GM06990 (cell line): Measurements from ENCODE around the gene ATP4A.
"Not testable (repeated sequence)": the region's sequence is repeated elsewhere in the genome, so short reads cannot be mapped to it uniquely, and the experiment has no call there.

ENCODE experiments used
- DNase-seq: peaks from one replicate; pipeline ENCODE4 v3.0.0-alpha.2; 2011; ENCODE audit not compliant: insufficient read length; ENCODE audit errors: extremely low read depth
- H3K27me3 ChIP-seq: replicated peaks from 2 replicates; pipeline ENCODE4 v1.6.0; 2011; ENCODE audit warnings: low read length; ENCODE audit not compliant: control insufficient read depth, insufficient read depth
- H3K36me3 ChIP-seq: 2 replicates; pipeline ENCODE4 v1.5.1; 2011; ENCODE audit warnings: low read length; ENCODE audit not compliant: control insufficient read depth, insufficient read depth
- H3K4me3 ChIP-seq: replicated peaks from 2 replicates; pipeline ENCODE4 v1.5.1; 2011; ENCODE audit warnings: low read depth, mild to moderate bottlenecking, control low read depth, low read length
- CTCF ChIP-seq: IDR thresholded peaks from 2 replicates; pipeline ENCODE4 v1.5.1; 2011; ENCODE audit warnings: low read length, control low read depth, mild to moderate bottlenecking, inconsistent platforms; ENCODE audit not compliant: insufficient read depth, poor library complexity, severe bottlenecking

ATP4A gene

GRCh38 chr19:35607661-35608060 lies 44.2 kb upstream of the ATP4A start:
- no peak for TF ChIP-seq CTCF

GRCh38 chr19:35607170-35607569 lies 43.7 kb upstream of the ATP4A start:
- H3K4me3 ChIP-seq, H3K27me3 ChIP-seq, H3K36me3 ChIP-seq, DNase-seq: not testable (repeated sequence)

More at GRCh38 chr19:35607661-35608060, 44.2 kb upstream of the ATP4A start:
- Histone ChIP-seq H3K4me3 (no peak overlapping the region), H3K27me3 (no peaks in the 10 kb centered on the region), H3K36me3 (no peaks in the 10 kb centered on the region)
- no peak for DNase-seq

- not testable (repeated sequence) for H3K27me3 ChIP-seq, H3K36me3 ChIP-seq, H3K4me3 ChIP-seq, DNase-seq
Measured at GRCh38 chr19:35604436-35604835, 41.0 kb upstream of the ATP4A start.

GRCh38 chr19:35601971-35602370 lies 38.5 kb upstream of the ATP4A start:
- no peak for TF ChIP-seq CTCF
- DNase-seq, result no peak
- Histone ChIP-seq H3K27me3 (no peaks in the 10 kb centered on the region), H3K36me3 (no peaks in the 10 kb centered on the region), H3K4me3 (no peak overlapping the region)

GRCh38 chr19:35596366-35596999 lies 33.0 kb upstream of the ATP4A start:
- Histone ChIP-seq H3K27me3 (no peaks in the 10 kb centered on the region), H3K4me3 (no peak overlapping the region; the same call in 1 of the 2 replicates), H3K36me3 (no peaks in the 10 kb centered on the region)
- TF ChIP-seq CTCF, result no peak
- peak; percentile 59 for DNase-seq

GRCh38 chr19:35595928-35596327 lies 32.5 kb upstream of the ATP4A start:
- Histone ChIP-seq H3K27me3 (no peaks in the 10 kb centered on the region), H3K36me3 (no peaks in the 10 kb centered on the region)

GRCh38 chr19:35595026-35595425 lies 31.6 kb upstream of the ATP4A start:
- H3K36me3 ChIP-seq, H3K4me3 ChIP-seq, H3K27me3 ChIP-seq, DNase-seq: not testable (repeated sequence)

More at GRCh38 chr19:35595928-35596327, 32.5 kb upstream of the ATP4A start:
- TF ChIP-seq CTCF, result no peak
- no peak overlapping the region for H3K4me3 ChIP-seq
- no peak for DNase-seq
